Measurements from ENCODE around the gene BBS1.
A peak's percentile ranks its signal among the peaks of the same experiment; 100 is the strongest.
"Not testable (repeated sequence)": the region's sequence is repeated elsewhere in the genome, so short reads cannot be mapped to it uniquely, and the experiment has no call there.

The BBS1 gene

GRCh38 chr11:66529069-66529468, 18.6 kb downstream of the BBS1 start:
- no peak for DNase-seq

GRCh38 chr11:66529655-66530054, 19.2 kb downstream of the BBS1 start:
- DNase-seq: no peak

GRCh38 chr11:66530927-66531709, 20.7 kb downstream of the BBS1 start:
- no peak for DNase-seq

GRCh38 chr11:66531841-66532240, 21.4 kb downstream of the BBS1 start:
- DNase-seq: no peak

- no peak for DNase-seq
Measured at GRCh38 chr11:66532784-66533183, 22.3 kb downstream of the BBS1 start.

- no peak for DNase-seq
Measured at GRCh38 chr11:66539170-66539869, 28.9 kb downstream of the BBS1 start.

- no peak for DNase-seq
Measured at GRCh38 chr11:66539870-66540213, 29.4 kb downstream of the BBS1 start.

GRCh38 chr11:66540598-66540997, 30.2 kb downstream of the BBS1 start:
- not testable (repeated sequence) for DNase-seq

- DNase-seq: no peak
Measured at GRCh38 chr11:66541892-66542291, 31.5 kb downstream of the BBS1 start.

GRCh38 chr11:66542362-66542761, 31.9 kb downstream of the BBS1 start:
- no peak for DNase-seq

GRCh38 chr11:66543263-66544107, 33.0 kb downstream of the BBS1 start:
- DNase-seq: no peak

GRCh38 chr11:66544952-66545351, 34.5 kb downstream of the BBS1 start:
- not testable (repeated sequence) for DNase-seq

- DNase-seq: peak; percentile 95
Measured at GRCh38 chr11:66545701-66546367, 35.4 kb downstream of the BBS1 start, which contains the start of gene ZDHHC24. Gene ZDHHC24 (minus strand): TSS chr11:66546048. CDS start chr11:66546003, 45 bp downstream.

- no peak for DNase-seq
Measured at GRCh38 chr11:66546368-66546965, 36.0 kb downstream of the BBS1 start, which contains the start of gene ACTN3. Gene ACTN3 (plus strand): TSS chr11:66546903. CDS start chr11:66546938, 35 bp downstream.

GRCh38 chr11:66546966-66547661, 36.7 kb downstream of the BBS1 start:
- no peak for DNase-seq

- no peak for DNase-seq
Measured at GRCh38 chr11:66547662-66548009, 37.2 kb downstream of the BBS1 start.

- no peak for DNase-seq
Measured at GRCh38 chr11:66548041-66548440, 37.6 kb downstream of the BBS1 start.

- no peak for DNase-seq
Measured at GRCh38 chr11:66548774-66549630, 38.6 kb downstream of the BBS1 start.

- no peak for DNase-seq
Measured at GRCh38 chr11:66549696-66550095, 39.3 kb downstream of the BBS1 start.

- no peak for DNase-seq
Measured at GRCh38 chr11:66550887-66551286, 40.5 kb downstream of the BBS1 start.

- DNase-seq: no peak
Measured at GRCh38 chr11:66554602-66555001, 44.2 kb downstream of the BBS1 start.

Measured in COR-L47 (cell line).